Natural killer cell (primary cell): ENCODE measurements around the gene ADO. TPM values are rescaled to one million over a fixed set of nuclear protein-coding genes. Genes with fewer than 3 reads are reported as not detected.

Experiments
- ATAC-seq, 3 donors: fragments of 150-1000 bp in 2 of 3; fragments of 200-7000 bp in 1 of 3; cut with Tn5 transposase; 1 replicate in 1 of 3; 2 replicates in 2 of 3; pipeline ENCODE4 v1.10.0; 2021; ENCODE audit warnings: mild to moderate bottlenecking in 2 of 3, moderate library complexity in 2 of 3
- DNase-seq, 2 donors: peaks; one replicate each; pipeline versions ENCODE4 v3.0.0 to v3.0.0-alpha.2; 2013 to 2021; ENCODE audit warnings: mixed read lengths in 1 of 2
- H3K27ac ChIP-seq: one replicate; pipeline ENCODE4 v1.5.1; 2013; ENCODE audit warnings: mild to moderate bottlenecking, low read length
- H3K27me3 ChIP-seq: one replicate; pipeline ENCODE4 v1.6.1; 2013; ENCODE audit warnings: low read length; ENCODE audit not compliant: control insufficient read depth, insufficient read depth
- H3K36me3 ChIP-seq: one replicate; pipeline ENCODE4 v1.6.1; 2013; ENCODE audit warnings: low read length; ENCODE audit not compliant: control insufficient read depth, insufficient read depth
- H3K4me1 ChIP-seq: one replicate; pipeline ENCODE4 v1.6.1; 2013; ENCODE audit warnings: low read length; ENCODE audit not compliant: control insufficient read depth, insufficient read depth
- H3K4me3 ChIP-seq: one replicate; pipeline ENCODE4 v1.5.1; 2013; ENCODE audit warnings: low read length
- H3K9me3 ChIP-seq: one replicate; pipeline ENCODE4 v1.6.1; 2013; ENCODE audit warnings: low read length; ENCODE audit not compliant: control insufficient read depth, insufficient read depth
- H3K27ac Mint-ChIP-seq, 2 donors: one replicate each; pipeline ENCODE4 v1.8.0; 2022; ENCODE audit warnings: mild to moderate bottlenecking in 2 of 2, mixed read lengths in 2 of 2, moderate library complexity in 1 of 2
- H3K27me3 Mint-ChIP-seq, 2 donors: one replicate each; pipeline ENCODE4 v1.8.0; 2022; ENCODE audit warnings: low read depth in 2 of 2, mixed read lengths in 2 of 2
- H3K36me3 Mint-ChIP-seq: one replicate; pipeline ENCODE4 v1.8.0; 2022; ENCODE audit warnings: mixed read lengths
- H3K4me1 Mint-ChIP-seq, 2 donors: one replicate each; pipeline ENCODE4 v1.8.0; 2022; ENCODE audit warnings: mixed read lengths in 2 of 2
- H3K4me3 Mint-ChIP-seq: one replicate; pipeline ENCODE4 v1.8.0; 2022; ENCODE audit warnings: mild to moderate bottlenecking, moderate library complexity, mixed read lengths
- H3K9me3 Mint-ChIP-seq, 2 donors: one replicate each; pipeline ENCODE4 v1.8.0; 2022; ENCODE audit warnings: mixed read lengths in 2 of 2
- CTCF ChIP-seq: fragments of 200-600 bp; IDR thresholded peaks from one replicate; pipeline ENCODE4 v1.8.0; 2022; ENCODE audit warnings: antibody characterized with exemption
- WGBS: methylation state at CpG from one replicate; pipeline ENCODE4 v1.1.7; 2013; ENCODE audit warnings: missing lambda C conversion rate; ENCODE audit not compliant: insufficient coverage; 5-methylcytosine and 5-hydroxymethylcytosine counted together
- intact Hi-C: fragments of 100-400 bp; cut with micrococcal nuclease; formaldehyde crosslinking; loops from one replicate; pipeline ENCODE4 v1.14.2; 2022
- total RNA-seq, 4 donors: library from RNA; stranded (reverse); fragments of 120-200 nt in 1 of 4; gene quantifications; one replicate each; pipeline versions ENCODE4 v1.2.3 to v1.2.4, GENCODE V29; 2013 to 2022

Gene ADO
- total RNA-seq, result 10 to 100 TPM; 13.6 to 17.1 (median 15.6) TPM
- total RNA-seq (2013), result 20.0 TPM

- no peaks in the 10 kb centered on the region for H3K9me3 Mint-ChIP-seq
- intact Hi-C loops, result loop anchor here (1.0 kb wide), 2 partner anchors 12 to 25 kb away; partner anchors contain the start of gene EGR2
- H3K27me3 Mint-ChIP-seq, result peaks cover 2 to 9% of the 10 kb centered on the region in 2 donors
- peak within 1 kb of the TSS; percentile 94 for H3K4me3 Mint-ChIP-seq
- peak; percentile 76 to 89 for DNase-seq
- Histone ChIP-seq H3K9me3 (no peaks in the 10 kb centered on the region), H3K4me1 (peaks cover 16% of the 10 kb centered on the region), H3K27ac (peak within 1 kb of the TSS; percentile 90), H3K27me3 (no peaks in the 10 kb centered on the region), H3K36me3 (peaks cover 2% of the 10 kb centered on the region), H3K4me3 (peak within 1 kb of the TSS; percentile 69)
- H3K4me1 Mint-ChIP-seq, result peaks cover 37 to 39% of the 10 kb centered on the region in 2 donors
- ATAC-seq, result peak; percentile 85 to 93 (median 87)
- no peak for TF ChIP-seq CTCF
- peak within 1 kb of the TSS; percentile 97 to 99 for H3K27ac Mint-ChIP-seq
- no peaks in the 10 kb centered on the region for H3K36me3 Mint-ChIP-seq
- WGBS, result under 1% methylated on average over 87 of the region's 87 CpGs
These were observed at the start of gene ADO for GRCh38 chr10:62804356-62805230. Gene ADO, plus strand, starts transcription at chr10:62804720. Its CDS starts 340 bp downstream, at chr10:62805060.

- Mint-ChIP-seq H3K4me3 (no peak overlapping the region), H3K27ac (peak overlapping the region in 1 of 2 donors; percentile 32), H3K36me3 (no peaks in the 10 kb centered on the region), H3K9me3 (no peaks in the 10 kb centered on the region), H3K4me1 (peaks cover 27 to 28% of the 10 kb centered on the region in 2 donors), H3K27me3 (peaks cover 0 to 4% of the 10 kb centered on the region in 2 donors)
- Histone ChIP-seq H3K9me3 (no peaks in the 10 kb centered on the region), H3K4me1 (peaks cover 7% of the 10 kb centered on the region), H3K27ac (no peak overlapping the region), H3K27me3 (no peaks in the 10 kb centered on the region), H3K4me3 (no peak overlapping the region), H3K36me3 (no peaks in the 10 kb centered on the region)
- 96% methylated on average over 1 of the region's 1 CpG for WGBS
- intact Hi-C loops, result no loop called here
- ATAC-seq, result no peak
- DNase-seq, result no peak
- no peak for TF ChIP-seq CTCF
These were observed 49.6 kb upstream of the ADO start for GRCh38 chr10:62754963-62755362.

- no peak overlapping the region for H3K4me3 ChIP-seq
- ATAC-seq (peak in 2 of 3 donors; percentile 46 to 69), DNase-seq (peak in 1 of 2 donors; percentile 52)
- H3K27me3 Mint-ChIP-seq, result peaks cover 0 to 4% of the 10 kb centered on the region in 2 donors
- 40% methylated on average over 5 of the region's 8 CpGs for WGBS
- peak overlapping the region; percentile 1 for H3K4me3 Mint-ChIP-seq
- H3K36me3 Mint-ChIP-seq, result no peaks in the 10 kb centered on the region
- H3K27me3 ChIP-seq, result no peaks in the 10 kb centered on the region
- no peaks in the 10 kb centered on the region for H3K9me3 Mint-ChIP-seq
- H3K27ac Mint-ChIP-seq, result no peak overlapping the region
- no peaks in the 10 kb centered on the region for H3K9me3 ChIP-seq
- no peak for TF ChIP-seq CTCF
- peaks cover 28 to 29% of the 10 kb centered on the region in 2 donors for H3K4me1 Mint-ChIP-seq
- no peaks in the 10 kb centered on the region for H3K36me3 ChIP-seq
- peaks cover 11% of the 10 kb centered on the region for H3K4me1 ChIP-seq
- intact Hi-C loops, result no loop called here
- H3K27ac ChIP-seq, result no peak overlapping the region
These were observed 48.6 kb upstream of the ADO start for GRCh38 chr10:62755662-62756653.
